ENCODE measurements around the gene MCM5.

DNA sequence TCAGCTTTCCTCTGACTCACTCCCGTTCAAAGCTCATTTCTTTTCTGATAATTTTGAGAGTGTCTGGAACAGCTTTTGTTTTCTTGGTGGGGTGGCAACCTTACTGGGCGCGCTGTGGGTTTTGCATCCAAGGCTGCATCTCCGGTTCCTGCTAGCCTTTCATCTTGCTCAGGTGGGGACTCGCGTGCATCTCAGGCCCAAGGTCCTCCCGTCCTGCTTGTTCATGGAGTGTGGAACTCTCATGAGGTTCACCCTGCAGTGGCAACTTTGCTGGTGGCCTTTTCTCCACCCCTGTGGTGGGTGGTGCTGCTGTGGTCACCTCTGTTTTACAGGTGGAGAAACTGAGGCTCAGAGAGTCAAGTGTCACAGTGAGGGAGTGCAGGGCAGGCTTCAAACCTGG lies 25.6 kb downstream of the MCM5 start:
- TF ChIP-seq, protein P1, sequence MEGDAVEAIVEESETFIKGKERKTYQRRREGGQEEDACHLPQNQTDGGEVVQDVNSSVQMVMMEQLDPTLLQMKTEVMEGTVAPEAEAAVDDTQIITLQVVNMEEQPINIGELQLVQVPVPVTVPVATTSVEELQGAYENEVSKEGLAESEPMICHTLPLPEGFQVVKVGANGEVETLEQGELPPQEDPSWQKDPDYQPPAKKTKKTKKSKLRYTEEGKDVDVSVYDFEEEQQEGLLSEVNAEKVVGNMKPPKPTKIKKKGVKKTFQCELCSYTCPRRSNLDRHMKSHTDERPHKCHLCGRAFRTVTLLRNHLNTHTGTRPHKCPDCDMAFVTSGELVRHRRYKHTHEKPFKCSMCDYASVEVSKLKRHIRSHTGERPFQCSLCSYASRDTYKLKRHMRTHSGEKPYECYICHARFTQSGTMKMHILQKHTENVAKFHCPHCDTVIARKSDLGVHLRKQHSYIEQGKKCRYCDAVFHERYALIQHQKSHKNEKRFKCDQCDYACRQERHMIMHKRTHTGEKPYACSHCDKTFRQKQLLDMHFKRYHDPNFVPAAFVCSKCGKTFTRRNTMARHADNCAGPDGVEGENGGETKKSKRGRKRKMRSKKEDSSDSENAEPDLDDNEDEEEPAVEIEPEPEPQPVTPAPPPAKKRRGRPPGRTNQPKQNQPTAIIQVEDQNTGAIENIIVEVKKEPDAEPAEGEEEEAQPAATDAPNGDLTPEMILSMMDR (IDR thresholded peaks at IDR 0.05; ENCODE audit: insufficient read depth, low read depth, low read length) = no peak
- no peak for TF ChIP-seq EZH2 (IDR thresholded peaks at IDR 0.05; ENCODE audit: insufficient read depth, low read length)
